HG03432 (cell line): ENCODE measurements around the gene GPI.
A peak's percentile ranks its signal among the peaks of the same experiment; 100 is the strongest.
"Not testable (repeated sequence)": the region's sequence is repeated elsewhere in the genome, so short reads cannot be mapped to it uniquely, and the experiment has no call there.

ENCODE experiments used
- ATAC-seq: cut with Tn5 transposase; IDR thresholded peaks from one replicate; pipeline ENCODE4 v1.9.1; 2021; ENCODE audit warnings: mild to moderate bottlenecking, moderate library complexity; ENCODE audit not compliant: unreplicated experiment

Gene GPI

DNA sequence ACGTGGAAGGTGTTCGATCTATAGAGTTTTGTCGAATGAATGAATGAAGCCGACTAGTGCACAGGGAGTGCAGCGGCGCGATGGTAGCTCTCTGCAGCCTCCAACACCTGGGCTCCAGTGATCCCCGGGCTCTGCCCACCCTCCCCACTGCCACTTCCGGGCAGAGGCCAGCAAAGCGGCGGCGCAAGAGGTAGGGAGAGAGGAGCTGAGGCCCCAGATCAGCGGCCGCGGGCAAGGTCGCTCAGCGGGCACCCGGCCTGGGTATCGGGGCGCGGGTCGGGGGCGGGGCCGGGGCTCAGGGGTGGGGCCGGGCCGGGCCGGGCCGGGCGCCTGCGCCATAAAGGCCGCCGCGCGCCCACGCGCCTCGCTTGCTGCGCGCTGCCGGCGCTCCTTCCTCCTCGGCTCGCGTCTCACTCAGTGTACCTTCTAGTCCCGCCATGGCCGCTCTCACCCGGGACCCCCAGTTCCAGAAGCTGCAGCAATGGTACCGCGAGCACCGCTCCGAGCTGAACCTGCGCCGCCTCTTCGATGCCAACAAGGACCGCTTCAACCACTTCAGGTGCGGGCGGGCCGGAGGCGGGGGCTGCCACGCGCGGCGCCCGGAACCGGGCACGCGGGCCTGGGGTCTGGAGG lies at the start of gene GPI:
Gene GPI, plus strand, starts transcription at position 367 of the 633 bp plus-strand sequence. Its CDS starts 71 bp downstream, at position 438.
- peak; percentile 79 for ATAC-seq

DNA sequence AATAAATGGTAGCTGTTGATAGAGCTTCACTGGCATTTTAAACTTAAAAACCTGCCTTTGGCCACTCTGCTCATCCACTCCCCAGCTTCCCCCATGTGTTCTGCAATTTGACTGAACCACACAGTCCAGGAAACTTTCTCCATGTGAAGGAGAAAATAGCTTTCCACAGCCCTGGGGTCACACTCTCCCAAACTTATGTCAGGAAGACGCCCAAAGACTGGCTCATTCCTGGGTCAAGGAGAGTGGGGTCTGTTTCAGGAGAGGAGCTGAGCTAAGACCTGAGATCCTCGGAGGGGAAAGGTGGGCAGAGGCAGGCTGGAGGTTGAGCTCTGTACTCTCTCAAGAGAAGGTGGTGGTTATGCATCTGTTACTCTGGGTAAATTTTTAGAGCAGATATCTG lies 48.7 kb upstream of the GPI start:
- no peak for ATAC-seq

DNA sequence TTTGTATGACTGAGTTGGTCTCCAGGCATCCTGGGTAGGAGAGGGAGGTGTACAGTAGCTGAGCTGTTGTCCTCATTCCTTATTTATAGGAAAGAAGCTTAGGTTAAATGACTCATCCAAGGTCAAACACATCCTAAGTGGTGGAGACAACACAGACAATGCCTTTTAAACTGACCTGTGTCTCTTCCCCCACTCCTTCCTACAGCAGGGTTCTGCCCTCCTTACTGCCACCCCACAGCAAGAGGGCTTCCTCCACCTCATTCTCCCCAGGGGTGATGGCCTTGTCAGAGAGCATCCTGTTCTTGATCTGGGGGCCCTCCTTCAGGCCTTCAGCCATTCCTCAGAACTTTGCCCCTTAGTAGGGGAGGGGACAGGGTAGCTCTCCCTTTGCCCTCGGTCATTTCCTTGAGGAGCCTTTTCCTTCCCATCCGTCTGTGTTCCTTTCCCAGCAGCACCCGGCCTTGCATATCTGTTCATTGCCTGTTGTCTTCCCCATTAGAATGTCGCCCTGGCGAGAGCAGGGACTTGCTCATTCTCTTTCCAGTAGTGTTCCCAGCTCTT lies 48.2 kb upstream of the GPI start:
- ATAC-seq: no peak

DNA sequence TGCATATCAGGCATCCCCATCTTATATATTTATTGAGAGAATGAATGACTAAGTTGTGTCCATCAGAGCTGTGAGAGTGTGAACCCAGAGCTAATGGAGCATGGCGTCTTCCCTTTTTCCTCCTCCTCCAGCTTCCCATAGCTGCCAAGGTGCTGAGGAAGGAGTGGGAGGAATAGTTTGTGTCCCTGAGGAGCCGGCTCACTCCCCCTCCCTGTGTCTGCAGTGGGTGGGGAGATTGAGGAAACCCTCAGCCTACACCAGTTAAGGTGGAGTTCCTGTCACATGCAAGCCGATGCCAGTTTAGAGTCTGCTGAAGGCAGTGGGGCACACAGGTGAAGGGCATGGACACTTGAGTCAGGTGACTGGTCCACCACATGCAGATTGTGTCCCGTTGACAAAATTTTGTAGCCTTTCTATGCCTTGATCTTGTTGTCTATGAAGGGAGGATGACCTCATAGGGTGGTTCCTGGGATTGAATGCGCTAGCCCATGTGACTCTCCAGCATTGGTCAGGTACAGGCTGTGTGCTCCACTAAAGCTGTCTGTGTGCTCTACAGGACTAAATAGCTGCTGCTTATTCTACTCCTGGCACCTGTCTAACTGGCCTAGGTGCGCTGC lies 47.6 kb upstream of the GPI start:
- ATAC-seq: no peak

DNA sequence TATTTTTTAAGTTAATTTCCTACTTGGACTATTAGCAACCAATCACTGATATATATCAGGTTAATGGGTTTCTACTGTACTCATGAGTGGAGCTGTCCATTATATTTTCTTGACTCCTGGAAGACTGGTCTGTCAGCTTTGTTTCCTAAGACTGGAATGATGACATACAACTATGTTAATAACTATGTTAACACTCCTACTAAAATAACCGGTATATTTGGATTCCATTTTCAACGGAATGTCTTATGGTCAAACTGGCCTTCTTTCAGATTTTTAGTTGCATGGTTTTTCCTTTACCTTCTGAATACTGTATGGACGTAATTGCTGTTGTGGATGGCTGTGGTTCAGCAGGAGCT lies 45.8 kb upstream of the GPI start:
- no peak for ATAC-seq

DNA sequence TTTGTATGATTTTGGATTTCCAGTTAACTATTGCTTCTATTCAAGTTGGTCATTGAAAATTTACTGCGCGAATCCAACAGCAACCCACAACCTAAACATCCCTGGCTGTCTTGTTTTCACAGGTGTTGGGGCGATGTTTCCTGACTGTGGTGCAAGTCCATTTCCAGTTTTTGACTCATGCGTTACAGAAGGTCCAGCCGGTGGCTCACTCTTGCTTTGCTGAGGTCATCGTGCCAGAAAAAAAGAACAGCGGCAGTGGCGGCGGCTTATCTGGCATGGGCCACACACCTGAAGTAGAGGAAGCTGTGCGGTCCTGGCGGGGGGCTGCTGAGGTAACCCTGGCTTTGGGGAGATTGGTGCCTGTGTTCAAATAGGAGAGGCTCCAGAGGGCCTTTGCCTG lies 45.2 kb upstream of the GPI start:
- ATAC-seq: no peak

DNA sequence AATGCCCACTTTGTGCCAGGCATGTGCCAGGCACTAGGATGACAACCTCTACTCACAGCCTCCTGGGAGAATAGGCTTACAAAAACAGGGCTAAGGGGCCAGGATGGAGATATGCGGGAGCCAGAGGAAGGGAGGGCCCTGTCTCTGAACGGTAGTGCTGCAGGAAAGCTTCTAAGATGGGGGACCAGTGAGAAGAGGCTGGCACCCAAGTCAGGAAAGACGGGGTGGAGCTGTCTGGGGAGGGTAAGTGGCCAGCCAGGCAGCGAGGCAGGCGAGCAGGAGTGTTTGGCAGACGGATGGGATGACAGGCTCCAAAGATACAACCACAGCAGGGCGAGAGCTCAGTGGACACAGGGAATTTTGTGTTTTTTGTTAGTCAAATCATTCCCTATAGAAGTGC lies 44.7 kb upstream of the GPI start:
- ATAC-seq: no peak

DNA sequence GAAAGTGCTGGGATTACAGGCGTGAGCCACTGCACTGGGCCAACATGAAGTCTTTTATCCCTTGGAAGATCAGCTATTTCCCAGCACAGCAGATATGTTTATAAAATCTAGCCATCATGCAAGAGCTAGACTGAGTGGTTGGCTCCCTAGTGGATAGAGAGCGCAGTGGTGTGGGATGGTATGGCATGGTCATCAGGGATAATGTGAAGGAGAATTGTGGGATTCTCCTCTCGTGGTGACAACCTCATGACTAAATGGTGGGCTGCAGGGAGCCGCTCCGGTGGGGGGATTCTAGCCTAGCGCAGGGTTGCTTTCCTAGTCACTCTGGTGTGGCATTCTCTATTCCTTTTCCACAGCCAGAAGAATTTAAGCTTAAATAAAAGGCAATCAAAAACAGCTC lies 43.3 kb upstream of the GPI start:
- ATAC-seq: no peak

DNA sequence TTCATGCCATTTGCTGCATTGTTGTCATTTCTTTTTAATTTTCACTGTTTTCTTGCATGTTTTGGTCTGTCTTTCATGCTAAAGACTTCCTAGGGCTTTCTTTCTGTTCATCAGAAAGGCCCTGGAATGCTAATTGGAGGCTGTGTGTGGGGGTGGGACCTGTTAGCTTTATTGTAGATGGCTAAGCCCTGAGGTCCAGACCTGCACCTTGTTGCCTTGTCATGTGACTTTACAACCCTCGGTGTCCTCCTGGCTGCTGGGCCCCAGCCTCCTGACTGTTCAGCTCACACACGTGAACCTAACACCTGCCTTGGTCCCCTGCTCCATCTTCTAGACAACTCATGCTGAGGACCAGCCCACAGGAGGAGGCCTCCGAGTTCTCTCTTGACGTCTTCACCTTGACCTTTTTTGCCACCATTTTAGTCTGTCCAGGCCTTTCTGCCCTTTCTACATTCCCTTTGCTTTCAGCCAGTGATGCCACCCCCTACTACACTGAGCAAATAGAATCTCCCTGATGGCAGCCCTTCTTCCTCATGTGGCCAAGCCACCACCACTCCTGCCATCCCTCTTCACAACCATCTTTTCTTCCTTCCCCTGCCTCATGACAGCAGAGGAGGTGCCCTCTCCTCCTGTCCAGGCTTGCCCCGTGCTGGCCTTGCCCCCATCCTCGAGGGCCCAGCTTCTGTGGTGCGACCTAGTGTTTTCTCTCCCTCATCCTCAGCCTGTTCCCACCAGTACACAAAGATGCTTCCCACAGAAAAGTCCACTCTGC lies 41.4 kb upstream of the GPI start:
- no peak for ATAC-seq

DNA sequence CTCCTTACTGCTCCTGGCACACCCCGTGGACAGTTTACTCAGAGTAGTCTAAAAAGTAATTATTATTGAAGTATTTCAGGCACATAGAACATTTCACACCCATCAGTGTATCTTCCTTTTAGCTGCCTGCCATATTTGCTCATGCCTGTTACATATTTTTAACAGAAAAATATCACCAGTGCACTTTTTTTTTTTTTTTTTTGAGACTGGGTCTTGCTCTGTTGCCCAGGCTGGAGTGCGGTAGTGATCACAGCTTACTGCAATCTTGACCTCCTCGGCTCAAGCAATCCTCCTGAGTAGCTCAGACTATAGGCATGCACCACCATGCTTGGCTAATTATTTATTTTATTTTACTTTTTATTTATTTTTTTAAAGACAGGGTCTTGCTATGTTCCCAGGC lies 40.7 kb upstream of the GPI start:
- no peak for ATAC-seq

DNA sequence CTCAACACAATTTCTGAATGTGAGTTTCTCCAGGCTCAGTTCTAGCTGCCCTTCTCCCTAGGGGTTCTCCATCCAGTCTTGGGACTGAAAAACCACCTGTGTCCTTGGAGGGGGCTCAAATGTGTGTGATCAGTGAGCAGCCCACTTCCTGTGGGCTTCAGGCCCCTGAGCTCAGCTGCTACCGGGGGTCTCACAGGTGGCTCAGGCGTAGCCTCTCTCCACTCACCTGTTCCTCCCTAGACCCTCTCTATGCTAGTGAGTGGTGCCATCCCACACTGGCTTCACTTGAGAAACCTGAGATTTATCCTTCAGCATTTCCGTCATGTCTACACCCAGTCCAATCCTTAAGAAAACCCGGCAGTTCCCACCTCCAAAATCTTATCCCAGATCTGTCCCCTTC lies 39.8 kb upstream of the GPI start:
- ATAC-seq: no peak

DNA sequence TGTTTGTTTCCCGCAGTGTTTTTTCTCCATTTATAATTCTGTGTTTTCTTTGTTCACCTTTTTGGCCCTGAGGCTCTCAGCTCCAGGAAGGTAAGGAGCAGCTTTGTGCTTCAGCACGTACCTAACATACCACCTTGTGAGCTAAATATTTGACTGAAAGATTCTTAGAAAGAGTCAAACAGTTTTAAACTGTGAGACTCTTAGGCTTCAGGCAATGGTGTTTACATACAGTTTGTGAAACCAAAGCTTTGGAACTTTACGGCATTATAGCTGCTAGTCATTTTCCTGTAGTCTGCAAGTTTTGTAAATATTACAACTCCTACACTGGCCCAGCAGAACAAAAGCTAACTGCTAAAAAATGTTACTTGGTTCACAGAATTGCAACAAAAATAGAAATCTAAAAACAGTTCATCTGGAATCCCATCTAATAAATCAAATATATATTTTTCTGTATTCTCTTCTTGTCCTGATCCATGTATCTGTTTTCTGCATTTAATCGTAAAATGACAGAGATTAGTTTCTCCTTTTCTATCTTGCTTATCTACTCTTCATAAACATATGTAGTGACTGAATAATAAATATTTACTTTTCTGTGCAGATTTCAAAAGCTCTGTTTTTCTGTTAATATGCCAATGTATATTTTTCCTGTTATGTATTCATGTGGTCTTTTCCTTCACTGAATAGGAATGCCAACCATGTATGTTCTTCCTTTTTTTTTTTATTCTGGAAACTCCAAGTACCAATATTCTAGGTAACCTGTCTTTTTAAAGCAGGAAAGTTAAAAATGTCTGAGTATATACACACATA lies 38.8 kb upstream of the GPI start:
- ATAC-seq: no peak

DNA sequence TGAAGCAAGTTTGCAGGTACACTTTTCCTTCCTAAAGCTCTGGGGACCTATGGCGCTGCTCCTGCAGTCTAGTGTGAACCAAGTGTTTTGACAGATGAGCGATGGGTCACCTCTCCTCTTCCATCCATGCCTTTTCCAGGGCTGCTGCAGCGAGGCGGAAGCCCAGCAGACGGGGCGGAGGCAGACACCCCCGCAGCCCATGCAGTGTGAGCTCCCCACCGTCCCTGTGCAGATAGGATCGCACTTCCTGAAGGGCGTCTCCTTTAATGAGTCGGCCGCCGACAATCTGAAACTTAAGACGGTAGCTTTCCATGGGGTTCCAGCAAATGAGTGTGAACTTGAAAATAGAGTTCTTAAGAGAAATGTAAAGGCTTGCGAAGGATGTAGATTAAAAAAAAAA lies 37.1 kb upstream of the GPI start:
- ATAC-seq: no peak

DNA sequence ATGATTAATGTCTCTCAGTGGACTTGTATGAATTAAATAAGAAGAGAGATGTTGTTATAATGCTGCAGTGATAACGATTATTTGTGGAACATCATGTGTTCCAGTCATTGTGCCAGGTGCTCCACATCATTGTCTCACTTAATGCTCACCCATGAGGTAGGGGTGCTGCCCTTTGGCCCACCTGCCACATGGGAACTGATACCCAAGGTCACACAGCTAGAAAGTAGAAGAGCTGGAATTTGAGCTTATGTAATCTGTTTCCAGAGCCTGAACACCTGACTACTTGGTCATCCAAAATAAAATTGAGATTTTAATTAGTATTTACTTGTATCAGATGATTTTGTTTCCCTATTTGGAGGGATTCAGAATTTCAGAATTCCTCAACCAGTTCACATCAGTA lies 36.0 kb upstream of the GPI start:
- ATAC-seq: no peak

DNA sequence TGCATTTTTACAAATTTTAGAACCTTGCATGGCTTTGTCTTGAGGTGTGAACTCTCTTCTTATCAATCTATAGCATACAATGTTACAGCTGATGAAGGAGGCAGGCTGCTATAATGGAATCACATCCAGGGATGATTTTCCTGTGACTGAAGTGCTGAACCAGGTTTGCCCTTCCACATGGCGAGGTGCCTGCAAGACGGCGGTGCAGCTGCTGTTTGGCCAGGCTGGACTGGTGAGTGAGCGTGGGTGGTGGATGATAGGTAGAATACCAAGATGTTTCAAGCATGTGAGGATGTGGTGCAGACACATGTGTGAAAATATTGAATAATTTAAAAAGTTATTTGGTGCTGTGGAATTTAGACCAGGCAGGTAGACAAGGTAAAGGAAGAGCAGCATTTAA lies 34.9 kb upstream of the GPI start:
- no peak for ATAC-seq

DNA sequence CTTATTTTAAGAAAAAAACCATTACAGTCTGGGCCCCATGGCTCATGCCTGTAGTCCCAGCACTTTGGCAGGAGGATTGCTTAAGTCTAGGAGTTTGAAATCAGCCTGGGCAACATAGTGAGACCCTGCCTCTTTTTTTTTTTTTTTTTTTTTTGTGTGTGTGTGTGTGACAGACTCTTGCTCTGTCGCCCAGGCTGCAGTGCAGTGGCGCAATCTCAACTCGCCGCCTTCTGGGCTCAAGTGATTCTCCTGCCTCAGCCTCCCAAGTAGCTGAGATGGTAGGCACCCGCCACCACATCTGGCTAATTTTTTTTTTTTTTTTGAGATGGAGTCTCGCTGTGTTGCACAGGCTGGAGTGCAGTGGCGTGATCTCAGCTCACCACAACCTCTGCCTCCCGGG lies 34.4 kb upstream of the GPI start:
- not testable (repeated sequence) for ATAC-seq

DNA sequence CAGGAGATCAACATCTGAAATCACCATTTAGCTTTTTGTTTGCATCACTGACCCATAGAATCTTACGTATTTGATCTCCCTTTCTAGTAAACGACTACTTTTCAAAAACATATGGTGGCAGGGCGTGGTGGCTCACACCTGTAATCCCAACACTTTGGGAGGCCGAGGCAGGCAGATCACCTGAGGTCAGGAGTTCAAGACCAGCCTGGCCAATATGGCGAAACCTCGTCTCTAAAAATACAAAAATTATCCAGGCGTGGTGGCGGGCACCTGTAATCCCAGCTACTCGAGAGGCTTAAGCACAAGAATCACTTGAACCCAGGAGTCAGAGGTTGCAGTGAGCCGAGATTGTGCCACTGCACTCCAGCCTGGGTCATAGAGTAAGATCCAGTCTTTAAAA lies 33.4 kb upstream of the GPI start:
- not testable (repeated sequence) for ATAC-seq

DNA sequence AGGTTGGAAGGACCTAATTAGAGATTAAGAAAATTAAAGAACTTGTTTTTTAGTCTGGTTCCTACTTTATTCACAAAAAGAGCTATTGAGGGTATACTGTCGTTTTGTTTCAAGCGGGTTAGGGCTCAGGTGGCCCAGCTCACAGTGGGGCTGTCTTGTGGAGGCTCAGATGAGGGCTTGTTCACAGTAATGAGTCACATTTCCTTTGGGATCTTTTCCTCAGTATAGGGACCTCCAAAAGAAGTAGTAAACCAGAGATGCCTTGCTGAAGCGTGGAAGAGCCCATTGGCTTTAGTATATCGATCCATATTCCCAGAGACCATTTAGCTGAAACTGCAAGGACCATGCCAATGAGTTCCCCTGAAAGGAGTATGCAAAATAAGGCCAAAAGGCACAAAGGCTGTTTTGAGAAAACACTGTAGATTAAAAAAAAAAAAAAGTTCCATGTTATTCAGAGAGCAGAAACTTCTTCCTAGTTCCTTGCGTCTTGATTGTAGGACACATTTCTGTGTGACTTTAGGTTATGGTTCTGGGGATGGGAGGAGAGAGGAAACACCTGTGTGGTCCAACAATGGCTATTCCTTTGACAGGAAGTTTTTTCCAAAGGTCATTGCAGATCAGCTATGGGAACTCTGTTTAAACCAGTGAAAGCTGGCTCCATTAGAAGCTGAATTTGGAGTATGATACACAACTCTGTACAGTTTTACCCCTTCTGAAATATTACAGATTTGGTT lies 32.8 kb upstream of the GPI start:
- no peak for ATAC-seq

DNA sequence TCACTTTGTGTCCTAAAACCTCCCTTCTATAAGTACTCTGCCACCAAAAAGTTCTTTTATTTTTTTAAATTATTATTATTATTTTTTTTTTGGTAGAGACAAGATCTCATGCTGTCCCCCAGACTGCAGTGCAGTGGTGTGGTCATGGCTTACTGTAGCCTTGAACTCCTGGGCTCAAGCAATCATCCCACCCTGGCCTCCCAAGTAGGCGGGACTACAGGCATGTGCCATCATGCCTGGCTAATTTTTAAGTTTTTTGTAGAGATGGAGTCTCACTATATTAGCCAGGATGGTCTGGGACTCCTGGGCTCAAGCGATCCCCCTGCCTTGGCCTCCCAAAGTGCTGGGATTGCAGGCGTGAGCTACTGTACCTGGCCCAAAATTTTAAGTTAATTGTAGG lies 29.1 kb upstream of the GPI start:
- no peak for ATAC-seq

DNA sequence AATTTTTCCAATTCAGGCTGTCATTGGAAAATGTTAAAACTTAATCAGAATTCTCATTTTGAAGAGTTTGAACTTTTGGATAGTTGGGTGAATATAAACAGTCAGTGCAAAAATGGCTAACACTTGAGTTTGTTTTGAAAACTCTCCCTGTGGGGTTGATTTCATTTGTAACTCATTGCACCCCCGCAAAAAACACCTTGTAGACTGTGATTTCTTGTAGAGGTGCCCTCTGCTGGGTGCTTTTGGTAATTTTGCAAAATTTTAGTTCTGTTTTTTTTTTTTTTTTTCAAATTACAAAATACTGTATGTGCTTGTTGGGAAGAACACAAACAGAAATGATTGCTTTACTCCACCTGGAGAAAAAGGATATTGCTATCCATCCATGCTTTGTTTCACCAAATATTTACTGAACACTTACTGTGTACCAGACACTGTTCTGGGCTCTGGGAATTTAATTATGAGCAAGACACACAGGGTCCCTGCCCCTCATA lies 28.2 kb upstream of the GPI start:
- no peak for ATAC-seq
